ENCODE data around the gene THAP3. TPM values are rescaled to one million over a fixed set of nuclear protein-coding genes. Genes with fewer than 3 reads are reported as not detected.

THAP3 gene
- total and polyA plus RNA-seq, 2 of the 8 experiments (the other 6 are each of a cell fraction or from before 2014, with no cell fraction given), result 8.2 to 15.3 TPM

GRCh38 chr1:6621429-6622391, 3.0 kb upstream of the THAP3 start:
- Histone ChIP-seq H3K4me3 (ENCODE audit: extremely low read depth in 1 of 4, insufficient read depth in 2 of 4, low read depth in 3 of 4, low read length in 4 of 4) (no peak overlapping the region), H2AK5ac (ENCODE audit: low read depth, low read length) (no peak overlapping the region), H4K5ac (ENCODE audit: insufficient read length, low read depth, low read length) (no peak overlapping the region), H3K36me3 (ENCODE audit: control insufficient read depth in 2 of 4, insufficient read depth in 4 of 4, low read length in 3 of 4) (peaks cover 16 to 67% (median 34%) of the 10 kb centered on the region in 4 experiments), H3K9ac (replicated peaks in 1 of 4; ENCODE audit: extremely low read depth in 1 of 4, low read depth in 3 of 4, low read length in 3 of 4) (no peak overlapping the region), H3K27me3 (replicated peaks in 1 of 4; ENCODE audit: control insufficient read depth in 3 of 4, extremely low read depth in 1 of 4, insufficient read depth in 3 of 4, low read length in 3 of 4) (no peaks in the 10 kb centered on the region), H2BK20ac (ENCODE audit: low read length) (no peak overlapping the region), H3K4me2 (ENCODE audit: insufficient read depth in 1 of 2, low read depth in 2 of 2, low read length in 2 of 2) (no peak overlapping the region), H2AFZ (ENCODE audit: low read length) (no peak overlapping the region), H3K9me3 (ENCODE audit: insufficient read depth in 2 of 2, low read depth in 1 of 2, low read length in 1 of 2) (no peaks in the 10 kb centered on the region), H2BK120ac (replicated peaks; ENCODE audit: low read depth, low read length) (no peak overlapping the region), H3K56ac (replicated peaks; ENCODE audit: insufficient read length, low read depth, low read length) (no peak overlapping the region), H4K20me1 (replicated peaks in 1 of 2; ENCODE audit: control insufficient read depth in 1 of 2, insufficient read depth in 2 of 2, low read length in 2 of 2) (peaks cover 18 to 22% of the 10 kb centered on the region in 2 experiments), H3K79me1 (ENCODE audit: low read depth, low read length) (peaks cover 3% of the 10 kb centered on the region), H3K23me2 (ENCODE audit: low read depth, low read length) (no peaks in the 10 kb centered on the region; the same call in 1 of the 2 replicates), H3K18ac (ENCODE audit: extremely low read depth, low read length) (no peak overlapping the region), H3K23ac (ENCODE audit: insufficient read length) (no peak overlapping the region), H2BK15ac (ENCODE audit: low read length) (no peak overlapping the region), H3K79me2 (ENCODE audit: control insufficient read depth in 1 of 2, insufficient read depth in 2 of 2, low read length in 2 of 2) (peaks cover 4 to 63% of the 10 kb centered on the region in 2 experiments), H3K14ac (ENCODE audit: insufficient read length) (no peak overlapping the region), H3K4me1 (replicated peaks in 1 of 4; ENCODE audit: control insufficient read depth in 3 of 4, insufficient read depth in 4 of 4, low read length in 3 of 4) (0 out of 7 replicates have a peak, but pooled peaks cover 0 to 2% (median 0%) of the 10 kb centered on the region in 4 experiments), H3K4ac (replicated peaks; ENCODE audit: insufficient read length, low read depth, low read length) (no peak overlapping the region), H4K91ac (replicated peaks; ENCODE audit: insufficient read length, low read length) (no peak overlapping the region), H2BK5ac (ENCODE audit: low read depth, low read length) (no peak overlapping the region), H3K27ac (ENCODE audit: low read depth, low read length) (no peak overlapping the region), H2BK12ac (ENCODE audit: low read depth, low read length) (no peak overlapping the region), H4K8ac (ENCODE audit: extremely low read depth, insufficient read depth, low read length) (no peak overlapping the region)
- no peak for DNase-seq (ENCODE audit: low read depth in 1 of 2, low spot score in 2 of 2)
- FAIRE-seq, result no peak
- WGBS, 2 experiments (ENCODE audit: extremely low coverage in 1 of 2, insufficient coverage in 1 of 2, insufficient read length in 1 of 2, insufficient replicate concordance in 2 of 2, low coverage in 1 of 2, low lambda C conversion rate in 2 of 2, missing lambda C conversion rate in 1 of 2), result 93% methylated on average over 41 of the region's 41 CpGs; no CpG with 5 or more reads in 1 of the 2 experiments
- ChIA-PET POLR2A (ENCODE audit: partially characterized antibody) (interaction anchor here (0.6 to 14.3 kb wide), 5 partner anchors 12 to 68 kb away, joined by 3 to 175 read pairs (median 5); partner anchors contain the start of gene KLHL21), CTCF (ENCODE audit: partially characterized antibody) (interaction anchor here (0.7 to 4.7 kb wide), 5 partner anchors 11 to 218 kb away, joined by 3 to 21 read pairs (median 9); no protein-coding TSS in a partner anchor)
- TF ChIP-seq, protein P1, sequence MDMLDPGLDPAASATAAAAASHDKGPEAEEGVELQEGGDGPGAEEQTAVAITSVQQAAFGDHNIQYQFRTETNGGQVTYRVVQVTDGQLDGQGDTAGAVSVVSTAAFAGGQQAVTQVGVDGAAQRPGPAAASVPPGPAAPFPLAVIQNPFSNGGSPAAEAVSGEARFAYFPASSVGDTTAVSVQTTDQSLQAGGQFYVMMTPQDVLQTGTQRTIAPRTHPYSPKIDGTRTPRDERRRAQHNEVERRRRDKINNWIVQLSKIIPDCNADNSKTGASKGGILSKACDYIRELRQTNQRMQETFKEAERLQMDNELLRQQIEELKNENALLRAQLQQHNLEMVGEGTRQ (IDR thresholded peaks at IDR 0.05; ENCODE audit: low read length), result no peak
- no peak for TF ChIP-seq SRF (IDR thresholded peaks at IDR 0.05; ENCODE audit: low read depth, low read length)
- TF ChIP-seq, protein P2, sequence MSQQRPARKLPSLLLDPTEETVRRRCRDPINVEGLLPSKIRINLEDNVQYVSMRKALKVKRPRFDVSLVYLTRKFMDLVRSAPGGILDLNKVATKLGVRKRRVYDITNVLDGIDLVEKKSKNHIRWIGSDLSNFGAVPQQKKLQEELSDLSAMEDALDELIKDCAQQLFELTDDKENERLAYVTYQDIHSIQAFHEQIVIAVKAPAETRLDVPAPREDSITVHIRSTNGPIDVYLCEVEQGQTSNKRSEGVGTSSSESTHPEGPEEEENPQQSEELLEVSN (IDR thresholded peaks at IDR 0.05), result no peak
- TF ChIP-seq RBBP5 (IDR thresholded peaks at IDR 0.05; ENCODE audit: borderline replicate concordance, low read depth, low read length), result no peak

Data from H1 (cell line).